Measurements from ENCODE around the gene DLG2.

The DLG2 gene

DNA sequence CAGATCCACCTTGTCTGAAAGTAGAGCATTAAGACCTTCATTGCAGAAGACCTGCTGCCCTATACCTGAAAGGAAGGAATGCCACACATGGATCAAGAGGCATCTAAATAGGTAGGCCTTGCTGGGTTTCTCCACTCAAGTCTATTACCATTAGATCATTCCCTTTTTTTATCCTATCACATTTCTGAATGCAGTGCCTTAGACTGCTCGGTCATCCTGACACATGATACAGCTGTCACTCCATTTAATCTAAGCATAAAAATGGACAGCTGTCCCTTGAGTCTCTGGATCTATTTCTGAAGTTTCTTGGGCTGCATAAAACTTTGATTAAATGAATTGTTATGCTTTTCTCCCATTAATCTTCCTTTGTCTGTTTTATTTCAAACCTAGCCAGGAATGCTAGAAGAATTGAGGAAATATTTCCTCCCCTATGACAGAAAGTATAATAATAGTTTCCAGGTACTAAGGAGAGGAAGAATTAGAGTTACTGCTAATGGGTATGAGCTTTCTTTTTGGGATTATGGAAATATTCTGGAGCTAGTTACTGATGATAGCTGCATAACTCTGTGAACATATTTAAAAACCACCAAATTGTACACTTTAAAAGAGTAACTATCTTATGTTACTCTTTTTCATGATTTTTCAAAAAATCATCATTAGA lies 88.0 kb downstream of the DLG2 start:
- no peak overlapping the region for H3K27ac ChIP-seq
- TF ChIP-seq, protein P1, sequence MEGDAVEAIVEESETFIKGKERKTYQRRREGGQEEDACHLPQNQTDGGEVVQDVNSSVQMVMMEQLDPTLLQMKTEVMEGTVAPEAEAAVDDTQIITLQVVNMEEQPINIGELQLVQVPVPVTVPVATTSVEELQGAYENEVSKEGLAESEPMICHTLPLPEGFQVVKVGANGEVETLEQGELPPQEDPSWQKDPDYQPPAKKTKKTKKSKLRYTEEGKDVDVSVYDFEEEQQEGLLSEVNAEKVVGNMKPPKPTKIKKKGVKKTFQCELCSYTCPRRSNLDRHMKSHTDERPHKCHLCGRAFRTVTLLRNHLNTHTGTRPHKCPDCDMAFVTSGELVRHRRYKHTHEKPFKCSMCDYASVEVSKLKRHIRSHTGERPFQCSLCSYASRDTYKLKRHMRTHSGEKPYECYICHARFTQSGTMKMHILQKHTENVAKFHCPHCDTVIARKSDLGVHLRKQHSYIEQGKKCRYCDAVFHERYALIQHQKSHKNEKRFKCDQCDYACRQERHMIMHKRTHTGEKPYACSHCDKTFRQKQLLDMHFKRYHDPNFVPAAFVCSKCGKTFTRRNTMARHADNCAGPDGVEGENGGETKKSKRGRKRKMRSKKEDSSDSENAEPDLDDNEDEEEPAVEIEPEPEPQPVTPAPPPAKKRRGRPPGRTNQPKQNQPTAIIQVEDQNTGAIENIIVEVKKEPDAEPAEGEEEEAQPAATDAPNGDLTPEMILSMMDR (IDR thresholded peaks at IDR 0.05) = no peak

DNA sequence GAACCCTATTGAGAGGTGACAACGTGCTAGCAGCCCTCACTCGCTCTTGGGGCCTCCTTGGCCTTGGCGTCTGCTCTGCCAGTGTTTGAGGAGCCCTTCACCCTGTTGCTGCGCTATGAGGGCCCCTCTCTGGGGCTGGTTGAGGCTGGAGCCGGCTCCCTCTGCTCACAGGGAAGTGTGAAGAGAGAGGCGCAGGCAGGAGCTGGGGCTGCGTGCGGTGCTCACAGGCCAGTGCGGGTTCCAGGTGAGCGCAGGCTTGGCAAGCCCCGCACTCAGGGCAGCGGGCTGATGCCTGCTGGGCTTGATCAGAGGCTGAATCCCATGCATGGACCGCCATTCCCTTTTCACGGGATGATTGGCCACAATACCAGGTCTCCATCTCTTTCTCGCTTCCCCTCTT lies 90.7 kb downstream of the DLG2 start:
- TF ChIP-seq, protein P1 (IDR thresholded peaks at IDR 0.05) = no peak
- Histone ChIP-seq H3K36me3 (no peaks in the 10 kb centered on the region), H3K4me1 (ENCODE audit: control insufficient read depth in 1 of 2, insufficient read depth in 1 of 2, low read depth in 1 of 2, low read length in 1 of 2) (peaks cover 0 to 8% of the 10 kb centered on the region in 2 experiments), H3K27ac (no peak overlapping the region), H3K9me3 (no peaks in the 10 kb centered on the region), H3K4me3 (ENCODE audit: low read depth in 1 of 2, low read length in 1 of 2) (no peak overlapping the region), H3K27me3 (no peaks in the 10 kb centered on the region)

More for the DNA sequence above, 88.0 kb downstream of the DLG2 start:
- no peaks in the 10 kb centered on the region for H3K36me3 ChIP-seq
- no peak overlapping the region for H3K4me3 ChIP-seq (ENCODE audit: low read depth in 1 of 2, low read length in 1 of 2)
- H3K4me1 ChIP-seq (ENCODE audit: control insufficient read depth in 1 of 2, insufficient read depth in 1 of 2, low read depth in 1 of 2, low read length in 1 of 2) = no peaks in the 10 kb centered on the region
- no peaks in the 10 kb centered on the region for H3K9me3 ChIP-seq
- H3K27me3 ChIP-seq = no peaks in the 10 kb centered on the region

DNA sequence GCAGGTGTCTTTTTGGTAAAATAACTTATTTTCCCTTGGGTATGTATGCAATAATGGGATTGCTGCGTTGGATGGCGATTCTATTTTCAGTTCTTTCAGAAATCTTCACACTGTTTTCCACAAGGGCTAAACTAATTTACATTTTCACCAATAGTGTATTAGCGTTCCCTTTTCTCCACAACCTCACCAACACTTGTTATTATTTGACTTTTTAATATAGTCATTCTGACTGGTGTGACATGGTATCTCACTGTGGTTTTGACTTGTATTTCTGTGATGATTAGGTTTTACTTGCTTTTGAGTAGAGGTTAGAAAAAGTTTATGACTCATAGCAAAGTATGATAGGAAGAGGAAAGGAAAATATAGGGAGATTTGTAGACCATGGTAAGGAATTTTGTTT lies 92.3 kb downstream of the DLG2 start:
- no peaks in the 10 kb centered on the region for H3K9me3 ChIP-seq
- no peak overlapping the region for H3K4me3 ChIP-seq (ENCODE audit: low read depth in 1 of 2, low read length in 1 of 2)
- TF ChIP-seq, protein P1 (IDR thresholded peaks at IDR 0.05) = no peak
- no peaks in the 10 kb centered on the region for H3K27me3 ChIP-seq
- H3K36me3 ChIP-seq = no peaks in the 10 kb centered on the region
- no peak overlapping the region for H3K27ac ChIP-seq
- peaks cover 0 to 20% of the 10 kb centered on the region in 2 experiments for H3K4me1 ChIP-seq (ENCODE audit: control insufficient read depth in 1 of 2, insufficient read depth in 1 of 2, low read depth in 1 of 2, low read length in 1 of 2)

DNA sequence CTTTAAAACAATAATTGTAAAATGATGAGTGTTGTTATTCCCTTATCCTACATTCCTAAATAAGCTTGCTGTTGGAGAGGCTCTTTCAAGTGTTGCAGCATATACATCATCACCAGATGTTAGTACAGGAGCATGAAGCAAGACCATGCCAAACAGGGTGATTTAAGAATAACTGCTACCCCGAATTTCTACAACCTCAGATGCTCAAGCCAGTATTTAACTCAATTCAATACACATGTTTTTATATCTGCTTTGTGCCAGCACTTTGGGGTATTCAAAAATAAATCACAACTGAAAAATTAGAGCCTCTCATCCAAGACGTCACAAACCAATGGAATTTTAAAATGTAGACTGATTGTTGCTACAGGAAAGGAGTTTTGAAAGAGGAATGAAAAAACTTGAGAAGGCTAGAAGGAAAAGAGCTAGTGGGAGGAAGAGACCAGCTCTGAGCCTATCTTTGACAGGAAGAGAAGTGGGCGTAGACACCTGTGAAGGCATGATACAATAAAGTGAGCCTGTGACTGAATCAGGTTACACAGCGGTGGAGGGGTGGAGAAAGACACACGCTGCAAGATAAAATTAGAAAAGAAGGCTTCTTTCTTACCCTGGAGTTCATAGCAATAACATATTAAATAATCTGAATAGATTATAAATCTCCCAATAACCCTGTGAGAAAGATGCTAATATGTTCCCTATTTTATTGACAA lies 95.8 kb downstream of the DLG2 start:
- no peak overlapping the region for H3K4me3 ChIP-seq (ENCODE audit: low read depth in 1 of 2, low read length in 1 of 2)
- H3K27ac ChIP-seq = no peak overlapping the region
- H3K4me1 ChIP-seq (ENCODE audit: control insufficient read depth in 1 of 2, insufficient read depth in 1 of 2, low read depth in 1 of 2, low read length in 1 of 2) = peaks cover 0 to 20% of the 10 kb centered on the region in 2 experiments
- H3K36me3 ChIP-seq = no peaks in the 10 kb centered on the region
- H3K9me3 ChIP-seq = no peaks in the 10 kb centered on the region
- TF ChIP-seq, protein P1 (IDR thresholded peaks at IDR 0.05) = no peak
- no peaks in the 10 kb centered on the region for H3K27me3 ChIP-seq

DNA sequence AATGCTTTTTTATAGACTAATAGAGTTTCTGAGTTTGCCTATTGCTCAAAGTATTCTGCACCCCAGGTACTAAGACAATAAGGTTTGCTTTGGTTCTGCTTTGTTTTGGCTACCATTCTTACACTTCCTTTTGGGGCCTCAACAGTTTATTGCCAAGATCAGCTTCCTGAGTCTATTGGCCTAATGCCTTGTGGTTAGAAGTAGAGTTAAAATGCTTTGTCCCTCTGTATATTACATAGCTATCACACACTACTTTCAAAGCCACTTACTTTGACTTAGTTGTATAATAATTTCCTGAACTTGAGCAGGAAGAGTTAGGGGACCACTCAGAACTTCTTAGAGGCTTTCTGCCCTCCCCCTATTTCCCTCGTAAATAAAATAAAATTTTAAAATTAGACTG lies 96.5 kb downstream of the DLG2 start:
- Histone ChIP-seq H3K9me3 (no peaks in the 10 kb centered on the region), H3K36me3 (no peaks in the 10 kb centered on the region), H3K27me3 (no peaks in the 10 kb centered on the region), H3K4me1 (ENCODE audit: control insufficient read depth in 1 of 2, insufficient read depth in 1 of 2, low read depth in 1 of 2, low read length in 1 of 2) (peaks cover 0 to 20% of the 10 kb centered on the region in 2 experiments), H3K27ac (no peak overlapping the region), H3K4me3 (ENCODE audit: low read depth in 1 of 2, low read length in 1 of 2) (no peak overlapping the region)
- TF ChIP-seq, protein P1 (IDR thresholded peaks at IDR 0.05) = no peak

Measured in neutrophil (primary cell).